Endothelial cell of umbilical vein (primary cell): Measurements from ENCODE around the gene LAMA5. TPM values are rescaled to one million over a fixed set of nuclear protein-coding genes. Genes with fewer than 3 reads are reported as not detected.

Experiments
- BruUV-seq: library from RNA; stranded (reverse); fragments of 400-500 nt; replicated peaks from 2 replicates; lab custom pipeline; 2021; lab: Mats Ljungman, UMichigan
- CTCF ChIA-PET: fragments of 300-600, 350-600 bp; sonication (Branson Sonifier 250); formaldehyde crosslinking; loops from one replicate; lab custom pipeline; 2021; ENCODE audit warnings: antibody characterized with exemption, inconsistent platforms; lab: Charles Lee
- POLR2A ChIA-PET: fragments of 300-600, 350-600 bp; sonication (Branson Sonifier 250); formaldehyde crosslinking; loops from one replicate; lab custom pipeline; 2021; ENCODE audit warnings: antibody characterized with exemption, inconsistent platforms; lab: Charles Lee
- DNase-seq: peaks from one replicate; pipeline ENCODE4 v3.0.0-alpha.2; 2011; ENCODE audit warnings: low read depth, low spot score
- FAIRE-seq: peaks from 2 replicates; lab custom pipeline; 2011; peaks lifted over from hg19 to GRCh38; lab: Jason Lieb, UNC
- H2AFZ ChIP-seq: 2 replicates; pipeline ENCODE4 v1.6.0; 2012; ENCODE audit warnings: low read depth, low read length, control low read depth, inconsistent platforms
- H3K27ac ChIP-seq: 2 replicates; pipeline ENCODE4 v1.5.1; 2011; ENCODE audit warnings: low read depth, mild to moderate bottlenecking, control low read depth, low read length, moderate library complexity; ENCODE audit not compliant: insufficient read depth
- H3K27me3 ChIP-seq, 2 experiments: 2 replicates each; pipeline versions ENCODE4 v1.6.0 to v1.6.1; 2011; ENCODE audit warnings: low read length in 2 of 2, mixed read lengths in 1 of 2; ENCODE audit not compliant: control insufficient read depth in 2 of 2, insufficient read depth in 2 of 2
- H3K36me3 ChIP-seq, 2 experiments: 2 replicates in 1 of 2; 3 replicates in 1 of 2; pipeline ENCODE4 v1.5.1; 2011; ENCODE audit warnings: low read length in 2 of 2, mild to moderate bottlenecking in 1 of 2, moderate library complexity in 1 of 2; ENCODE audit not compliant: control insufficient read depth in 2 of 2, insufficient read depth in 2 of 2; ENCODE audit errors: extremely low read depth in 1 of 2
- H3K4me1 ChIP-seq: 3 replicates; pipeline ENCODE4 v1.5.1; 2011; ENCODE audit warnings: mild to moderate bottlenecking, low read length; ENCODE audit not compliant: control insufficient read depth, insufficient read depth; ENCODE audit errors: extremely low read depth
- H3K4me2 ChIP-seq: 2 replicates; pipeline ENCODE4 v1.6.1; 2011; ENCODE audit warnings: low read length, control low read depth, mixed read lengths; ENCODE audit not compliant: insufficient read depth
- H3K4me3 ChIP-seq, 3 experiments: fragments of 200-600 bp in 1 of 3; sonication (generic), shearing (Covaris generic) in 1 of 3; replicated peaks in 1 of 3; 2 replicates each; pipeline ENCODE4 v1.5.1; 2011 to 2016; ENCODE audit warnings: control low read depth in 3 of 3, low read length in 3 of 3, mild to moderate bottlenecking in 2 of 3, inconsistent platforms in 1 of 3, low read depth in 1 of 3, moderate library complexity in 1 of 3; ENCODE audit not compliant: insufficient read depth in 1 of 3
- H3K79me2 ChIP-seq: 2 replicates; pipeline ENCODE4 v1.6.0; 2012; ENCODE audit warnings: low read length, inconsistent platforms; ENCODE audit not compliant: control insufficient read depth, insufficient read depth
- H3K9ac ChIP-seq: replicated peaks from 2 replicates; pipeline ENCODE3; 2011; ENCODE audit warnings: low read length, control low read depth; ENCODE audit not compliant: insufficient read depth; ENCODE audit errors: extremely low read depth
- H3K9me1 ChIP-seq: replicated peaks from 3 replicates; pipeline ENCODE4 v1.6.0; 2011; ENCODE audit warnings: mild to moderate bottlenecking, low read length; ENCODE audit not compliant: control insufficient read depth, insufficient read depth; ENCODE audit errors: extremely low read depth
- H3K9me3 ChIP-seq: replicated peaks from 2 replicates; pipeline ENCODE4 v1.5.1; 2012; ENCODE audit warnings: low read length, inconsistent platforms; ENCODE audit not compliant: control insufficient read depth, insufficient read depth
- H4K20me1 ChIP-seq: replicated peaks from 2 replicates; pipeline ENCODE3; 2011; ENCODE audit warnings: mild to moderate bottlenecking, low read length; ENCODE audit not compliant: control insufficient read depth, insufficient read depth; ENCODE audit errors: extremely low read depth
- CTCF ChIP-seq, 2 donors: IDR thresholded peaks; 1 replicate in 1 of 2; 2 replicates in 1 of 2; pipeline ENCODE4 v1.5.1; 2011; ENCODE audit warnings: low read length in 2 of 2, mild to moderate bottlenecking in 2 of 2, moderate library complexity in 2 of 2, control low read depth in 1 of 2, inconsistent platforms in 1 of 2, low read depth in 1 of 2; ENCODE audit not compliant: insufficient read depth in 1 of 2; ENCODE audit errors: extremely low read depth in 1 of 2
- EZH2 ChIP-seq: IDR thresholded peaks from 2 replicates; pipeline ENCODE4 v1.6.1; 2012; ENCODE audit warnings: borderline replicate concordance, low read depth, mild to moderate bottlenecking, moderate library complexity, low read length, inconsistent platforms; ENCODE audit not compliant: severe bottlenecking
- FOS ChIP-seq: IDR thresholded peaks from 2 replicates; pipeline ENCODE4 v1.6.1; 2011; ENCODE audit warnings: mild to moderate bottlenecking, low read length, moderate library complexity, borderline replicate concordance; ENCODE audit not compliant: insufficient read depth
- GATA2 ChIP-seq: IDR thresholded peaks from 2 replicates; pipeline ENCODE4 v1.7.0; 2011; ENCODE audit warnings: low read depth, mild to moderate bottlenecking, moderate library complexity, mixed read lengths, low read length; ENCODE audit not compliant: insufficient read length, insufficient read depth
- JUN ChIP-seq: IDR thresholded peaks from 2 replicates; pipeline ENCODE4 v1.6.1; 2011; ENCODE audit warnings: borderline replicate concordance, low read depth; ENCODE audit not compliant: insufficient read length, insufficient read depth
- MYC ChIP-seq: IDR thresholded peaks from one replicate; pipeline ENCODE4 v1.6.1; 2011; ENCODE audit warnings: mild to moderate bottlenecking, low read depth, low read length
- POLR2A ChIP-seq: IDR thresholded peaks from 2 replicates; pipeline ENCODE4 v1.6.1; 2012; ENCODE audit warnings: low read depth, mild to moderate bottlenecking, control low read depth, low read length
- POLR2AphosphoS5 ChIP-seq: IDR thresholded peaks from 2 replicates; pipeline ENCODE4 v1.6.1; 2012; ENCODE audit warnings: low read depth, mild to moderate bottlenecking, control low read depth, low read length, moderate library complexity; ENCODE audit not compliant: insufficient read depth
- dilution Hi-C: fragments of 300-500 bp; cut with MboI; formaldehyde crosslinking; loops from one replicate; pipeline ENCODE4 v1.15.0; 2019; ENCODE audit warnings: low sequenced_read_pairs; ENCODE audit not compliant: extremely low pct_ligation_motif_present
- intact Hi-C: fragments of 100-400 bp; cut with micrococcal nuclease; formaldehyde crosslinking; loops from one replicate; pipeline ENCODE4 v1.10.0; 2022
- polyA plus RNA-seq, 4 experiments: library from polyadenylated mRNA; depleted of rRNA in 3 of 4; stranded (reverse) in 3 of 4; unstranded in 1 of 4; fragments of >200 nt; gene quantifications; 2 replicates each; pipeline versions ENCODE4 v1.2.1 to v1.2.3, GENCODE V29; 2011 to 2012; ENCODE audit warnings: missing spikeins in 1 of 4
- total RNA-seq: library from RNA; stranded (reverse); gene quantifications from 2 replicates; pipeline ENCODE4 v1.2.3, GENCODE V29; 2021
- TF ChIP-seq, protein P1 (sequence below): IDR thresholded peaks from 2 replicates; pipeline ENCODE4 v1.6.1; 2011; ENCODE audit not compliant: insufficient read depth, insufficient read length

The LAMA5 gene
- total and polyA plus RNA-seq, 2 donors (not counting 3 experiments of a cell fraction or from before 2014, with no cell fraction given), result 24.0 to 145 TPM

DNA sequence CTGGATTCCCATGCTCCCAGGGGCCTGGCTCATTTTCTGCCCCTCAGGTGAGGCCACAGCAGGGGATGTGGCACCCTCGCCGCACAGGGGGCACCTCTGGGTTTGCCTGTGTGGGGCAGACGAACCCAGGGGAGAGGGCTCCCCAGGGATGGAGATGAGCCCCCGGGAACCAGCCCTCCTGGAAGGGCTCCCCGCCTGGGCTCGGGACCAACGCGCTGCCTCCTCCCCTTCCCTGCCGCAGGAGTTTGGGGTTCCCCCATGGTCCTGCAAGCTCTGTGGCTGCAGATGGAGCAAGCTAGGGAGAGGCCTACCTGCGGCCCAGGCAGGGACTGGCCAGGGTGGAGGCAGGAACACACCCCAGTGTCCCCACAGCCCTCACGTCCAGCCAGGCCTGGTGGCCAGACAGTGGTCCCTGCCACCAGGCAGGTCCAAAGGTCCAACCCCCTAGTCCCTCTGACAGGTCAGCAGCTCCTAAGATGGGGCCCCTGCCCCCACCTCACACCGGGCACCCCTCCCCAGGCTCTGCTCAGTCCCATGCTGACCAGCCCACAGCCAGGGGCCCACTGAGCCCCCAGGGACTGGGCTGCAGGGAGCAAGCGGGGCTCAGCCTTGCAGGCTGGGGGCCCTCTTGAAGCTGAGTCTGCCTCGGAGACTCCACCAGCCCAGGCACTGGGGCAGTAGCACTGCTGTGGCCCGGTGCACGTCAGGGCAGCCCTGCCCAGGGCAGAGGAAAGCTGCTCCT, 13.7 kb downstream of the LAMA5 start:
- no peaks in the 10 kb centered on the region for H3K9me1 ChIP-seq
- no peak overlapping the region for H3K9ac ChIP-seq
- no peak overlapping the region for H3K4me3 ChIP-seq
- intact Hi-C loops, result no loop called here
- H3K4me2 ChIP-seq, result no peak overlapping the region
- H4K20me1 ChIP-seq, result no peaks in the 10 kb centered on the region
- H3K79me2 ChIP-seq, result peaks cover 55% of the 10 kb centered on the region
- no TSS peak for BruUV-seq
- H2AFZ ChIP-seq, result no peak overlapping the region
- no peak overlapping the region for H3K27ac ChIP-seq
- H3K4me1 ChIP-seq, result peaks cover 34% of the 10 kb centered on the region
- no peak for FAIRE-seq
- DNase-seq, result no peak
- ChIA-PET CTCF (interaction anchor here (0.9 kb wide), 1 partner anchor 29 kb away, joined by 3 read pairs; no protein-coding TSS in a partner anchor), POLR2A (no interaction called here)
- H3K9me3 ChIP-seq, result no peaks in the 10 kb centered on the region
- dilution Hi-C loops, result no loop called here
- peaks cover 2 to 14% of the 10 kb centered on the region in 2 experiments for H3K36me3 ChIP-seq
- TF ChIP-seq CTCF (IDR thresholded peaks at IDR 0.05; ENCODE audit: extremely low read depth in 1 of 2, insufficient read depth in 1 of 2, low read depth in 1 of 2, low read length in 2 of 2), result no peak
- no peak for TF ChIP-seq MYC
- TF ChIP-seq JUN, result no peak
- no peak for TF ChIP-seq POLR2AphosphoS5
- TF ChIP-seq FOS, result no peak
- TF ChIP-seq POLR2A, result no peak
- TF ChIP-seq, protein P1, sequence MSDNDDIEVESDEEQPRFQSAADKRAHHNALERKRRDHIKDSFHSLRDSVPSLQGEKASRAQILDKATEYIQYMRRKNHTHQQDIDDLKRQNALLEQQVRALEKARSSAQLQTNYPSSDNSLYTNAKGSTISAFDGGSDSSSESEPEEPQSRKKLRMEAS, result no peak
- no peak for TF ChIP-seq EZH2
- TF ChIP-seq GATA2, result no peak
- H3K27me3 ChIP-seq, result no peaks in the 10 kb centered on the region
